C4-2B (cell line): Measurements from ENCODE around the gene SLC5A5.
"Not testable (repeated sequence)": the region's sequence is repeated elsewhere in the genome, so short reads cannot be mapped to it uniquely, and the experiment has no call there.

Source experiments
- H3K27ac ChIP-seq: fragments of 450-650 bp; 2 replicates; pipeline ENCODE4 v1.5.1; 2017
- CTCF ChIP-seq: fragments of 450-650 bp; conservative IDR thresholded peaks from 2 replicates; pipeline ENCODE4 v1.5.1; 2017; ENCODE audit warnings: mild to moderate bottlenecking
- ZFX ChIP-seq: fragments of 450-650 bp; IDR thresholded peaks from 2 replicates; pipeline ENCODE4 v1.6.1; 2017

SLC5A5 gene

GRCh38 chr19:17883627-17884410, 12.1 kb downstream of the SLC5A5 start:
- TF ChIP-seq ZFX: no peak
- H3K27ac ChIP-seq: no peak overlapping the region

GRCh38 chr19:17886515-17886914, 14.8 kb downstream of the SLC5A5 start:
- TF ChIP-seq ZFX (no peak), CTCF (no peak)
- H3K27ac ChIP-seq: no peak overlapping the region

- H3K27ac ChIP-seq: not testable (repeated sequence)
These were observed 15.5 kb downstream of the SLC5A5 start for GRCh38 chr19:17887221-17887620.

- H3K27ac ChIP-seq: no peak overlapping the region
- no peak for TF ChIP-seq CTCF
- no peak for TF ChIP-seq ZFX
These were observed 16.5 kb downstream of the SLC5A5 start for GRCh38 chr19:17888260-17888659.

GRCh38 chr19:17889609-17890214, 18.0 kb downstream of the SLC5A5 start:
- H3K27ac ChIP-seq: no peak overlapping the region
- TF ChIP-seq CTCF: no peak
- TF ChIP-seq ZFX: no peak

GRCh38 chr19:17893766-17894165, 22.0 kb downstream of the SLC5A5 start:
- TF ChIP-seq CTCF (no peak), ZFX (no peak)

GRCh38 chr19:17902701-17903100, 31.0 kb downstream of the SLC5A5 start:
- H3K27ac ChIP-seq: no peak overlapping the region
- no peak for TF ChIP-seq ZFX
- TF ChIP-seq CTCF: no peak

More at GRCh38 chr19:17893766-17894165, 22.0 kb downstream of the SLC5A5 start:
- H3K27ac ChIP-seq: no peak overlapping the region

- TF ChIP-seq CTCF (no peak), ZFX (no peak)
- H3K27ac ChIP-seq: no peak overlapping the region
These were observed 36.5 kb downstream of the SLC5A5 start for GRCh38 chr19:17908244-17908643.
